Measurements from ENCODE around the gene UTP4.

Gene UTP4

GRCh38 chr16:69188716-69189115 lies 56.3 kb downstream of the UTP4 start:
- TF ChIP-seq CTCF (conservative IDR thresholded peaks at IDR 0.05; ENCODE audit: low read depth, low read length) = no peak
- DNase-seq (ENCODE audit: low read depth) = no peak

GRCh38 chr16:69190046-69190588 lies 57.7 kb downstream of the UTP4 start:
- no peak for DNase-seq (ENCODE audit: low read depth)
- TF ChIP-seq CTCF (conservative IDR thresholded peaks at IDR 0.05; ENCODE audit: low read depth, low read length) = no peak
- H3K4me3 ChIP-seq (ENCODE audit: low read length) = no peak overlapping the region

More at GRCh38 chr16:69188716-69189115, 56.3 kb downstream of the UTP4 start:
- peak overlapping the region; percentile 77 for H3K4me3 ChIP-seq (ENCODE audit: low read length)

- no peak for TF ChIP-seq CTCF (conservative IDR thresholded peaks at IDR 0.05; ENCODE audit: low read depth, low read length)
- H3K4me3 ChIP-seq (ENCODE audit: low read length) = no peak overlapping the region
- DNase-seq (ENCODE audit: low read depth) = no peak
These were observed 58.1 kb downstream of the UTP4 start for GRCh38 chr16:69190598-69190997.

- DNase-seq (ENCODE audit: low read depth) = no peak
- no peak overlapping the region for H3K4me3 ChIP-seq (ENCODE audit: low read length)
- TF ChIP-seq CTCF (conservative IDR thresholded peaks at IDR 0.05; ENCODE audit: low read depth, low read length) = no peak
These were observed 58.7 kb downstream of the UTP4 start for GRCh38 chr16:69191136-69191535.

GRCh38 chr16:69193855-69194254 lies 61.4 kb downstream of the UTP4 start:
- TF ChIP-seq CTCF (conservative IDR thresholded peaks at IDR 0.05; ENCODE audit: low read depth, low read length) = no peak
- H3K4me3 ChIP-seq (ENCODE audit: low read length) = no peak overlapping the region
- no peak for DNase-seq (ENCODE audit: low read depth)

GRCh38 chr16:69194488-69194887 lies 62.0 kb downstream of the UTP4 start:
- no peak for DNase-seq (ENCODE audit: low read depth)
- no peak overlapping the region for H3K4me3 ChIP-seq (ENCODE audit: low read length)
- TF ChIP-seq CTCF (conservative IDR thresholded peaks at IDR 0.05; ENCODE audit: low read depth, low read length) = no peak

GRCh38 chr16:69195369-69196029 lies 63.0 kb downstream of the UTP4 start:
- no peak for DNase-seq (ENCODE audit: low read depth)
- no peak overlapping the region for H3K4me3 ChIP-seq (ENCODE audit: low read length)
- TF ChIP-seq CTCF (conservative IDR thresholded peaks at IDR 0.05; ENCODE audit: low read depth, low read length) = no peak
